ENCODE data around the gene TPRN.
A peak's percentile ranks its signal among the peaks of the same experiment; 100 is the strongest.

Gene TPRN

DNA sequence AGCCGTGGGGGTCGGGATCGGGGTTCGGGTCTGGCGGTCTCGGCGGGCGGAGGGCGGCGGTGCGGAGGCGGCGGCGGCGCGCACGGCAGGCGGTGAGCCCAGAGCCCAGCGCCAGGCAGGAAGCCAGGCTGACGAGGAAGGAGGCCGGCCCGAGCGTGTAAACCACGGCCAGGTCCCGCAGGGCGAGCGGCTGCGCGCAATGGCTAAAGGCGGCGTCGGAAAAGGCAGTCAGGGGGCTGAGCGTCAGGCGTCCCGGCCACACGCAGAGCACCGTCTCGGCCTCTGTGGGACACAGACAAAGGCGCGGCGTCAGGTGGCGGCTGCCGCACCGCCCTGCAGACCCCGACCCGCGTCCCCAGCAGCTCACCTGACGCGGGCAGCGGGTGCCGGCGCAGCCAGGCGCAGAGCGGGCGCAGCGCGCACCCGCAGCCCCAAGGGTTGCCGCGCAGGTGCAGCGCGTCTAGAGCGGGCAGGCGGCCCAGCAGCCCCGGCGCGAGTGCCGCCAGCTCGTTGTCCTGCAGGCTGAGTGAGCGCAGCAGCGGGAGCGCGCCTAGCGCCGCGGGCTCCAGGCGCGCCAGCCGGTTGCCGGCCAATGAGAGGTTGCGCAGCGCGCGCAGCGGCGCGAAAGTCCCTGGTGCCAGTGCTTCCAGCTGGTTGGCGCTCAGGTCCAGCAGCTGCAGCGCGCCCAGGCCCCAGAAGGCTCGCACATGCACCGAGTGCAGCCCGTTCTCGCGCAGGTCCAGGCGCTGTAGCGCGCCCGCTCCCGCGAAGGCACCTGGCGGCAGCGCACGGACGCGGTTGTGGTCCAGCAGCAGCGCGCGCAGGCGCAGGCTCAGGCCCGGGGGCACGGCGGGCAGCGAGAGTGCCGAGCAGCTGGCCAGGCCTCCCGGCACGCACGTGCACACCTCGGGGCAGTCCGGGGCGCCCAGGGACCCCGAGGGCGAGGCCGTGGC lies 31.4 kb downstream of the TPRN start:
- ChIA-PET CTCF (no interaction called here), POLR2A (interaction anchor here (0.9 to 3.2 kb wide), 7 partner anchors 12 to 82 kb away, joined by 3 to 8 read pairs (median 4); partner anchors contain the start of genes ANAPC2, MAN1B1, SSNA1 and TUBB4B)
- peak; percentile 65 for DNase-seq (ENCODE audit: extremely low spot score)
- TF ChIP-seq CTBP1 (IDR thresholded peaks at IDR 0.05; ENCODE audit: borderline replicate concordance) (peak; percentile 58; the same call in 1 of the 2 replicates), L3MBTL2 (conservative IDR thresholded peaks at IDR 0.05) (no peak; the same call in 1 of the 2 replicates)

DNA sequence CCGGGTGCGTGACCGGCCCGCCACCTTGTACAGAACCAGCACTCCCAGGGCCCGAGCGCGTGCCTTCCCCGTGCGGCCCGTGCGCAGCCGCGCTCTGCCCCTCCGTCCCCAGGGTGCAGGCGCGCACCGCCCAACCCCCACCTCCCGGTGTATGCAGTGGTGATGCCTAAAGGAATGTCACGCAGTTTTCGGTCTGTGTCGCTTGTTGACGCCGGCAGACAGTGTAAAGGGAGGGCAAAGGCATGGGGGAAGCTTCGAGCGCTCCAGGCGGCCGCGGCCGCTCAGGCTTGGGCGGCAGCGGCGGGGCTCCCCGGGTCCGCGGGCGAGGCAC lies 32.0 kb downstream of the TPRN start:
- TF ChIP-seq BHLHE40 (IDR thresholded peaks at IDR 0.05; ENCODE audit: borderline replicate concordance): no peak
- no peak for TF ChIP-seq FOXK2 (IDR thresholded peaks at IDR 0.05)
- peak; percentile 61; the same call in 1 of the 2 replicates for TF ChIP-seq L3MBTL2 (conservative IDR thresholded peaks at IDR 0.05)
- ChIA-PET CTCF (interaction anchor here (1.0 to 2.2 kb wide), 2 partner anchors 8 to 11 kb away, joined by 3 to 5 read pairs; no protein-coding TSS in a partner anchor), POLR2A (interaction anchor here (1.0 to 3.2 kb wide), 3 partner anchors 11 to 55 kb away, joined by 3 to 8 read pairs (median 5); no protein-coding TSS in a partner anchor)
- no peak for DNase-seq (ENCODE audit: extremely low spot score)

DNA sequence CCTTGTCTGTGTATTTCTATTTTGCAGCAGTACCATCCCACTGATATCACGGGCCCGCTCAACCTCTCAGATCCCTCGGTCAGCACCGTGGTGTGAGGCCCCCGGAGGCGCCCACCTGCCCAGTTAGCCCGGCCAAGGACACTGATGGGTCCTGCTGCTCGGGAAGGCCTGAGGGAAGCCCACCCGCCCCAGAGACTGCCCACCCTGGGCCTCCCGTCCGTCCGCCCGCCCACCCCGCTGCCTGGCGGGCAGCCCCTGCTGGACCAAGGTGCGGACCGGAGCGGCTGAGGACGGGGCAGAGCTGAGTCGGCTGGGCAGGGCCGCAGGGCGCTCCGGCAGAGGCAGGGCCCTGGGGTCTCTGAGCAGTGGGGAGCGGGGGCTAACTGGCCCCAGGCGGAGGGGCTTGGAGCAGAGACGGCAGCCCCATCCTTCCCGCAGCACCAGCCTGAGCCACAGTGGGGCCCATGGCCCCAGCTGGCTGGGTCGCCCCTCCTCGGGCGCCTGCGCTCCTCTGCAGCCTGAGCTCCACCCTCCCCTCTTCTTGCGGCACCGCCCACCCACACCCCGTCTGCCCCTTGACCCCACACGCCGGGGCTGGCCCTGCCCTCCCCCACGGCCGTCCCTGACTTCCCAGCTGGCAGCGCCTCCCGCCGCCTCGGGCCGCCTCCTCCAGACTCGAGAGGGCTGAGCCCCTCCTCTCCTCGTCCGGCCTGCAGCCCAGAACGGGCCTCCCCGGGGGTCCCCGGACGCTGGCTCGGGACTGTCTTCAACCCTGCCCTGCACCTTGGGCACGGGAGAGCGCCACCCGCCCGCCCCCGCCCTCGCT lies 32.6 kb downstream of the TPRN start:
- no peak for DNase-seq (ENCODE audit: extremely low spot score)
- TF ChIP-seq CTBP1 (IDR thresholded peaks at IDR 0.05; ENCODE audit: borderline replicate concordance): no peak
- TF ChIP-seq SP1 (IDR thresholded peaks at IDR 0.05): no peak
- TF ChIP-seq NFRKB (IDR thresholded peaks at IDR 0.05): no peak
- TF ChIP-seq SUZ12 (IDR thresholded peaks at IDR 0.05): no peak
- TF ChIP-seq FOXM1 (IDR thresholded peaks at IDR 0.05; ENCODE audit: borderline replicate concordance): no peak
- no peak for TF ChIP-seq LEF1 (IDR thresholded peaks at IDR 0.05; ENCODE audit: borderline replicate concordance)
- TF ChIP-seq BHLHE40 (IDR thresholded peaks at IDR 0.05; ENCODE audit: borderline replicate concordance): no peak
- TF ChIP-seq ELF4 (IDR thresholded peaks at IDR 0.05): no peak
- no peak for TF ChIP-seq L3MBTL2 (conservative IDR thresholded peaks at IDR 0.05)
- ChIA-PET POLR2A (interaction anchor here (1.6 to 3.2 kb wide), 3 partner anchors 38 to 56 kb away, joined by 5 to 8 read pairs (median 6); no protein-coding TSS in a partner anchor), CTCF (interaction anchor here (1.0 to 2.2 kb wide), 2 partner anchors 9 to 11 kb away, joined by 3 to 5 read pairs; no protein-coding TSS in a partner anchor)

DNA sequence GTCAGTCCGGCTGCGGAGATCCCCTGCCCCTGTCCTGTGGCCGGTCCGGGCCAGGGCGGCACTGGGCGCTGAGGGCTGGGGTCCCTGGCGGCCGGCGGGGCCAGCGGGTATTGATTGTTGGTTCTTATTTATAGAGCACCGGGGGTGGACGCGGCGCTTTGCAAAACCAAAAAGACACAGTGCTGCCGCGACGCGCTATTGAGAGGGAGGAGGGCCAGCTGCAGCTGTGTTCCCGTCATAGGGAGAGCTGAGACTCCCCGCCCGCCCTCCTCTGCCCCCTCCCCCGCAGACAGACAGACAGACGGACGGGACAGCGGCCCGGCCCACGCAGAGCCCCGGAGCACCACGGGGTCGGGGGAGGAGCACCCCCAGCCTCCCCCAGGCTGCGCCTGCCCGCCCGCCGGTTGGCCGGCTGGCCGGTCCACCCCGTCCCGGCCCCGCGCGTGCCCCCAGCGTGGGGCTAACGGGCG lies 33.2 kb downstream of the TPRN start:
- CTCF ChIA-PET: interaction anchor here (2.2 kb wide), 1 partner anchor 10 kb away, joined by 5 read pairs; no protein-coding TSS in a partner anchor
- TF ChIP-seq FOXA1 (IDR thresholded peaks at IDR 0.05): no peak
- TF ChIP-seq, protein P1, sequence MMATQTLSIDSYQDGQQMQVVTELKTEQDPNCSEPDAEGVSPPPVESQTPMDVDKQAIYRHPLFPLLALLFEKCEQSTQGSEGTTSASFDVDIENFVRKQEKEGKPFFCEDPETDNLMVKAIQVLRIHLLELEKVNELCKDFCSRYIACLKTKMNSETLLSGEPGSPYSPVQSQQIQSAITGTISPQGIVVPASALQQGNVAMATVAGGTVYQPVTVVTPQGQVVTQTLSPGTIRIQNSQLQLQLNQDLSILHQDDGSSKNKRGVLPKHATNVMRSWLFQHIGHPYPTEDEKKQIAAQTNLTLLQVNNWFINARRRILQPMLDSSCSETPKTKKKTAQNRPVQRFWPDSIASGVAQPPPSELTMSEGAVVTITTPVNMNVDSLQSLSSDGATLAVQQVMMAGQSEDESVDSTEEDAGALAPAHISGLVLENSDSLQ (IDR thresholded peaks at IDR 0.05): no peak
- POLR2A ChIA-PET: interaction anchor here (1.6 kb wide), 1 partner anchor 38 kb away, joined by 6 read pairs; no protein-coding TSS in a partner anchor
- no peak for DNase-seq (ENCODE audit: extremely low spot score)

DNA sequence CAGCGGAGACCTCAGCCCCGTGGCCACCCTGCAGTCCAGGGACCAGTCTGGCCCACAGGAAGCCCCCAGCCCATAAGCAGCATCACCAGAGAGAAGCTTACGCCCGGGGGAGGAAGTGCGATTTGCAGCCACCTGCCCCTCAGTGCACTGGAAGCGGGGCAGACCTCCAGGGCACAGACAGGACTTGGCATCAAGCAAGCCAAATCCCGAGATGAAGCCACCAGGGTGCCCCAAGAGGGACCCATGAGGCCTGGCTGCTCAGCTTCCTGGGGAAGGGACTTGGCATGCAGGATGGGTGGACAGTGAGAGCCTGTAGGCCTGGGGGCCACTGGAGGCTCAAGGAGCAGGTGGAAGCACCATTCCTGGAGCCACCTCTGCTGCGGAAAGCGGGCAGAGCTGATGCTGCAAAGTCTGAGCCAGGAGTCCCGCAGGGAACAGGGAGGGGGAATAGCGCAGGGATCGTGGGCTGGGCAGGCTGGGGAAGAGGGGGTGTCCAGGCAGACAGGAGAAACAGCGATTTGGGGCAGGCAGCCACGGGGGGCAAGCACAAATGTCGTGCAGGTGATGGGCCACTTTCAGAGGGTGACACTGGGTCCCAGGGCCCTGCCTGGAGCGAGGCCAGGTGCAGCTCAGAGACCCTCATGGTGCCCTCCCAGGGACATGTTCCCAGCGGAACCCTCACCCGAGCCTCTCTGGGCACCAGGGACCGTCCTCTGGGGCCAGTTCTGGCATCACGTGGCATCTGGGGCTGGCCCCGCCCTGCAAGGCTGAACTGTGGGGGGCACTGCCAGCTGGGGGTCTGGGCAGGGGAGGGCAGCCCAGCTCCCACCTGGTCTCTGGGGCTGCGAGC lies 33.9 kb downstream of the TPRN start:
- POLR2A ChIA-PET: interaction anchor here (1.6 kb wide), 1 partner anchor 37 kb away, joined by 6 read pairs; no protein-coding TSS in a partner anchor

DNA sequence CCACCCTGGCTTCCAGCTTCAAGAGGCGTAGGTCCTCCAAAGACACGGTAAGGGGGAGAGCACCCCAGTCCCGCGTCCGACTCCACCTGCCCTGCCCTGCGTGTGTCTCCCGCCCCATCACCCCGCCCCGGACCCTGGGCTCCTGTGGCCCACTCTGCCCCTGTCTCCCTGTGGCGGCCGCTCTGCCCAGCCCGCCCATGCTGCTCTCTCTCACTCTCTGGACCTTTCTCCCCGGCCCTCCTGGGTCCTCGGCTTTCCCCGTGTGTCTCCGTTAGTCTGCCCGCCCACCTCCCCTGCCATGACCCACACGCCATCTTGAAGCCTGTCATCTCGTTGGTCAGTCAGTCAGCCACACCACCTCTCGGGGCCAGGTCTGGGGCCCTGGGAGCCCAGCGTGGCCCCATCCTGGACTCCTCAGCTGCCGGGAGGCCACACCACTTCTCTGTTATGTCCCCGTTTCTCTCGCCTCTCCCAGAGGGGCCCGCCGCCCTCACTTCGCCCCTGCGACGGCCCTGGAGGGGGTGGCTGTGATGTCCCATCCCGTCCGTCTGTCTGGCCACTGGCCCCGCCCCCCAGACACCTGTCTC lies 35.2 kb downstream of the TPRN start:
- ChIA-PET CTCF (no interaction called here), POLR2A (no interaction called here)
- no peak for DNase-seq (ENCODE audit: extremely low spot score)
- TF ChIP-seq SP1 (IDR thresholded peaks at IDR 0.05): no peak
- TF ChIP-seq BHLHE40 (IDR thresholded peaks at IDR 0.05; ENCODE audit: borderline replicate concordance): no peak

More for the DNA sequence above, 33.9 kb downstream of the TPRN start:
- CTCF ChIA-PET: interaction anchor here (1.1 to 2.2 kb wide), 2 partner anchors 9 to 17 kb away, joined by 3 to 5 read pairs; no protein-coding TSS in a partner anchor
- DNase-seq (ENCODE audit: extremely low spot score): no peak
- TF ChIP-seq ZNF384 (IDR thresholded peaks at IDR 0.05) (no peak), ARNT (IDR thresholded peaks at IDR 0.05) (no peak), NFRKB (IDR thresholded peaks at IDR 0.05) (no peak), L3MBTL2 (conservative IDR thresholded peaks at IDR 0.05) (no peak), FOXM1 (IDR thresholded peaks at IDR 0.05; ENCODE audit: borderline replicate concordance) (no peak), CTBP1 (IDR thresholded peaks at IDR 0.05; ENCODE audit: borderline replicate concordance) (no peak), FOXA1 (IDR thresholded peaks at IDR 0.05) (no peak), TARDBP (IDR thresholded peaks at IDR 0.05) (no peak), SP1 (IDR thresholded peaks at IDR 0.05) (no peak)
- TF ChIP-seq, protein P1 (IDR thresholded peaks at IDR 0.05): no peak
